MM.1S (cell line): ENCODE results near the gene TP53.
"Not testable (repeated sequence)": the region's sequence is repeated elsewhere in the genome, so short reads cannot be mapped to it uniquely, and the experiment has no call there.

Source experiments
- DNase-seq: peaks from one replicate; pipeline ENCODE4 v3.0.0-alpha.2; 2015
- H2AFZ ChIP-seq: fragments of 300-600 bp; sonication (generic); 2 replicates; pipeline ENCODE4 v1.6.0; 2016; ENCODE audit warnings: antibody characterized with exemption, low read length
- H3F3A ChIP-seq: fragments of 300-600 bp; sonication (generic); 2 replicates; pipeline ENCODE4 v1.6.1; 2016; ENCODE audit warnings: mild to moderate bottlenecking, antibody characterized with exemption, low read length, moderate library complexity, mixed read lengths; ENCODE audit not compliant: insufficient read depth
- H3K27ac ChIP-seq: fragments of 300-600 bp; sonication (generic); 2 replicates; pipeline ENCODE4 v1.5.1; 2016; ENCODE audit warnings: mild to moderate bottlenecking, low read length
- H3K27me3 ChIP-seq: fragments of 300-600 bp; sonication (generic); replicated peaks from 2 replicates; pipeline ENCODE4 v1.6.0; 2016; ENCODE audit warnings: low read length; ENCODE audit not compliant: insufficient read depth
- H3K36me3 ChIP-seq: fragments of 300-600 bp; sonication (generic); replicated peaks from 2 replicates; pipeline ENCODE4 v1.6.1; 2016; ENCODE audit warnings: mild to moderate bottlenecking, low read length, mixed read lengths; ENCODE audit not compliant: insufficient read depth
- H3K4me1 ChIP-seq: fragments of 300-600 bp; sonication (generic); 2 replicates; pipeline ENCODE4 v1.6.1; 2016; ENCODE audit warnings: low read length, mixed read lengths
- H3K4me2 ChIP-seq: fragments of 300-600 bp; sonication (generic); 2 replicates; pipeline ENCODE4 v1.6.0; 2016; ENCODE audit warnings: low read depth, low read length
- H3K4me3 ChIP-seq: fragments of 300-600 bp; sonication (generic); 2 replicates; pipeline ENCODE4 v1.5.1; 2016; ENCODE audit warnings: low read length, mixed read lengths
- H3K79me2 ChIP-seq: fragments of 300-600 bp; sonication (generic); 2 replicates; pipeline ENCODE4 v1.6.1; 2016; ENCODE audit warnings: mixed run types, low read length, mixed read lengths
- H3K9ac ChIP-seq: fragments of 300-600 bp; sonication (generic); 2 replicates; pipeline ENCODE4 v1.6.1; 2016; ENCODE audit warnings: low read length, mixed read lengths
- H3K9me2 ChIP-seq: fragments of 300-600 bp; sonication (generic); replicated peaks from 2 replicates; pipeline ENCODE4 v1.6.1; 2016; ENCODE audit warnings: mild to moderate bottlenecking, low read length, mixed read lengths; ENCODE audit not compliant: insufficient read depth
- H3K9me3 ChIP-seq: fragments of 300-600 bp; sonication (generic); replicated peaks from 2 replicates; pipeline ENCODE4 v1.6.1; 2016; ENCODE audit warnings: mild to moderate bottlenecking, low read length, mixed read lengths; ENCODE audit not compliant: insufficient read depth
- H4K20me1 ChIP-seq: fragments of 300-600 bp; sonication (generic); 2 replicates; pipeline ENCODE4 v1.6.1; 2016; ENCODE audit warnings: mild to moderate bottlenecking, low read length, moderate library complexity, mixed read lengths; ENCODE audit not compliant: insufficient read depth
- CTCF ChIP-seq: fragments of 300-600 bp; sonication (generic); IDR thresholded peaks from 2 replicates; pipeline ENCODE4 v1.5.1; 2016; ENCODE audit warnings: antibody characterized with exemption, low read length, mixed read lengths
- EZH2 ChIP-seq: fragments of 300-600 bp; sonication (generic); optimal IDR thresholded peaks from 2 replicates; pipeline ENCODE3; 2017; ENCODE audit warnings: low read depth, mild to moderate bottlenecking, antibody characterized with exemption, low read length, mixed read lengths
- EZH2phosphoT487 ChIP-seq: fragments of 300-600 bp; sonication (generic); IDR thresholded peaks from 2 replicates; pipeline ENCODE4 v1.6.1; 2018; ENCODE audit warnings: antibody characterized with exemption, low read length

The TP53 gene

DNA sequence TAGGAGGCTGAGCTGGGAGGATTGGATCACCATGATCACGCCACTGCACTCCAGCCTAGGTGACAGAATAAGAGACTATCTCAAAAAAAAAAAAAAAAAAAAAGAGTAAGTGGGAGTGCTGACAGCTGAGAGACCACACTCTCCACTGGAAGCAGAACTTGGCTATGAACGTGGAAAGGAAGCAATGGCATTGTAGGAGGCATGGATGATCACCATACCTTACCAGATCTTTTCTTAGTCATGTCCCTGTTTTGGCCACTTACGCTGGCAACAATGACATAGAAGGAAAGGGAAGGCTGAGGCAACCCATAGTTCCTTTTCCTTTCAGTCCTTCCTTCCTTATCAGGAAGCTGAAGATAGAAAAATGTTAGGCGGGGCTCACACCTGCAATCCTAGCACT lies 40.3 kb downstream of the TP53 start:
- no peak for DNase-seq
- TF ChIP-seq CTCF (no peak), EZH2 (no peak), EZH2phosphoT487 (no peak)
- H3F3A ChIP-seq = no peaks in the 10 kb centered on the region
- H3K9me3 ChIP-seq = no peaks in the 10 kb centered on the region
- no peak overlapping the region for H3K27ac ChIP-seq
- no peaks in the 10 kb centered on the region for H3K79me2 ChIP-seq
- no peaks in the 10 kb centered on the region for H3K36me3 ChIP-seq
- no peak overlapping the region for H3K4me3 ChIP-seq
- no peaks in the 10 kb centered on the region for H3K9me2 ChIP-seq
- H3K27me3 ChIP-seq = peaks cover 68% of the 10 kb centered on the region
- no peak overlapping the region for H2AFZ ChIP-seq
- H3K4me1 ChIP-seq = no peaks in the 10 kb centered on the region
- H3K9ac ChIP-seq = no peak overlapping the region
- H4K20me1 ChIP-seq = no peaks in the 10 kb centered on the region
- H3K4me2 ChIP-seq = no peak overlapping the region

DNA sequence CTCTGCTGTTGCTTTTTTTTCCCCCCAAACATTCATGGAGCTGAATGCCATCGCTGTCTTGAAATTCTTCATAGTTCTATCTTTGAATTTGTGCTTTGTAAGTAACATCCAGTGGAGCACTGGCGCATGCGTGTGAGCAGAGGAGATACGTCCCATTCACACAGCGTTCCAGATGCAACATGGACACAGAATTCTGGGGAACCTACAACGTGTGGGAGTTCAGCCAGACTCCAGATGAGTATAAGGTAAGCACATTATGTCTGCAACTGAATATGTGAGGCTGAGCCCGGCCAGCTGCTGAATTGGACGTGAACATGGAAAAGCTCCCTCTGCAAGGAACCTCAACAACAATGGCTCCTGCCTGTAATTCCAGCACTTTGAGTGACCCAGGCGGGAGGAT lies 40.8 kb downstream of the TP53 start:
- Histone ChIP-seq H2AFZ (no peak overlapping the region), H3K9ac (no peak overlapping the region), H3K27ac (no peak overlapping the region), H3K4me2 (no peak overlapping the region), H3K4me1 (no peaks in the 10 kb centered on the region), H3K79me2 (no peaks in the 10 kb centered on the region), H3K27me3 (peaks cover 64% of the 10 kb centered on the region), H3K4me3 (no peak overlapping the region), H3K9me3 (no peaks in the 10 kb centered on the region), H3K36me3 (no peaks in the 10 kb centered on the region), H3F3A (no peaks in the 10 kb centered on the region), H4K20me1 (no peaks in the 10 kb centered on the region), H3K9me2 (no peaks in the 10 kb centered on the region)
- TF ChIP-seq CTCF (no peak), EZH2phosphoT487 (no peak), EZH2 (no peak)
- no peak for DNase-seq

GRCh38 chr17:7644775-7645174 lies 42.5 kb downstream of the TP53 start:
- Histone ChIP-seq H3K9me3 (no peaks in the 10 kb centered on the region), H3K9ac (no peak overlapping the region), H3K36me3 (no peaks in the 10 kb centered on the region), H3K4me2 (no peak overlapping the region), H3K4me3 (no peak overlapping the region), H3K4me1 (no peaks in the 10 kb centered on the region), H3K27ac (no peak overlapping the region), H3K27me3 (peaks cover 65% of the 10 kb centered on the region), H3K9me2 (no peaks in the 10 kb centered on the region), H3F3A (no peaks in the 10 kb centered on the region), H4K20me1 (no peaks in the 10 kb centered on the region), H2AFZ (no peak overlapping the region), H3K79me2 (no peaks in the 10 kb centered on the region)
- no peak for TF ChIP-seq CTCF
- no peak for TF ChIP-seq EZH2phosphoT487
- no peak for TF ChIP-seq EZH2
- no peak for DNase-seq

DNA sequence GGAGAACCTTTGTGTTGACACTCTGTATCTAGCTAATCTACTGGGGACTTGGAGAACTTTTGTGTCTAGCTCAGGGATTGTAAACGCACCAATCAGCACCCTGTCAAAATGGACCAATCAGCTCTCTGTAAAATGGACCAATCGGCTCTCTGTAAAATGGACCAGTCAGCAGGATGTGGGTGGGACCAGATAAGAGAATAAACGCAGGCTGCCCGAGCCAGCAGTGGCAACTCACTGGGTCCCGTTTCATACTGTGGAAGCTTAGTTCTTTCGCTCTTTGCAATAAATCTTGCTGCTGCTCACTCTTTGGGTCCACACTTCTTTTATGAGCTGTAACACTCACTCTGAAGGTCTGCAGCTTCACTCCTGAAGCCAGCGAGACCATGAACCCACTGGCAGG lies 45.7 kb downstream of the TP53 start:
- peaks cover 46% of the 10 kb centered on the region for H3K27me3 ChIP-seq
- H3K4me1 ChIP-seq, H3K79me2 ChIP-seq, H3K9me2 ChIP-seq, H3K36me3 ChIP-seq, H3K9ac ChIP-seq, H4K20me1 ChIP-seq, H3K27ac ChIP-seq, H3F3A ChIP-seq, H3K9me3 ChIP-seq: not testable (repeated sequence)
- peak overlapping the region; percentile 70; the same call in 1 of the 2 replicates for H3K4me2 ChIP-seq
- peak overlapping the region; percentile 75; the same call in 1 of the 2 replicates for H2AFZ ChIP-seq
- H3K4me3 ChIP-seq = peak overlapping the region; percentile 45; the same call in 1 of the 2 replicates
- DNase-seq = peak; percentile 14
